Heart right ventricle (tissue), 16 donors: ENCODE results near the gene DIMT1. TPM values are rescaled to one million over a fixed set of nuclear protein-coding genes. Genes with fewer than 3 reads are reported as not detected.

ENCODE experiments used
- ATAC-seq, 8 donors: fragments of 200-7000 bp; cut with Tn5 transposase; one replicate each; pipeline ENCODE4 v1.9.1; 2020; ENCODE audit warnings: mild to moderate bottlenecking in 8 of 8, moderate library complexity in 8 of 8, moderate number of reproducible peaks in 1 of 8
- DNase-seq, 2 donors: peaks; one replicate each; pipeline ENCODE4 v3.0.0-alpha.2; 2020
- H3K27ac ChIP-seq, 10 donors: fragments of 200-600 bp; sonication (generic) in 2 of 10; one replicate each; pipeline versions ENCODE4 v1.5.0 to v1.8.0; 2020 to 2022; ENCODE audit warnings: mild to moderate bottlenecking in 3 of 10
- H3K27me3 ChIP-seq, 7 donors: fragments of 200-600 bp; one replicate each; pipeline ENCODE4 v1.8.0; 2021 to 2022; ENCODE audit warnings: mild to moderate bottlenecking in 2 of 7
- H3K36me3 ChIP-seq, 9 donors: fragments of 200-600 bp; sonication (generic) in 1 of 9; one replicate each; pipeline versions ENCODE4 v1.5.0 to v1.8.0; 2020 to 2022; ENCODE audit warnings: mild to moderate bottlenecking in 2 of 9
- H3K4me1 ChIP-seq, 9 donors: fragments of 200-600 bp; sonication (generic) in 1 of 9; one replicate each; pipeline versions ENCODE4 v1.5.0 to v1.8.0; 2020 to 2022; ENCODE audit warnings: mild to moderate bottlenecking in 4 of 9
- H3K4me3 ChIP-seq, 10 donors: fragments of 200-600 bp; sonication (generic) in 2 of 10; one replicate each; pipeline versions ENCODE4 v1.5.0 to v1.8.0; 2020 to 2022; ENCODE audit warnings: mild to moderate bottlenecking in 7 of 10, moderate library complexity in 2 of 10
- H3K9me3 ChIP-seq, 11 donors: fragments of 200-600 bp in 10 of 11; sonication (generic) in 2 of 11; one replicate each; pipeline versions ENCODE4 v1.5.0 to v1.8.0; 2013 to 2022; ENCODE audit warnings: mild to moderate bottlenecking in 2 of 11, control low read depth in 1 of 11, moderate library complexity in 1 of 11
- WGBS, 2 donors: extraction: QIAGEN DNeasy Blood & Tissue Kit; methylation state at CpG; one replicate each; pipeline ENCODE4 v1.1.7; 2013; ENCODE audit warnings: inconsistent platforms in 1 of 2; 5-methylcytosine and 5-hydroxymethylcytosine counted together
- intact Hi-C, 10 donors: fragments of 100-400 bp; cut with DNase I; formaldehyde crosslinking; loops; one replicate each; pipeline versions ENCODE4 v1.11.1 to v1.14.2; 2022
- polyA plus RNA-seq, 2 donors: library from polyadenylated mRNA; stranded (reverse); fragments of 200-250 nt; gene quantifications; one replicate each; pipeline ENCODE4 v1.2.3, GENCODE V29; 2013
- total RNA-seq, 10 donors: library from RNA; stranded (reverse); fragmentation: NEBNext Ultra II Directional in 3 of 10; extraction: Animal tissue kit (Norgen Biotek cat#: 25700) in 3 of 10; gene quantifications; one replicate each; pipeline versions ENCODE4 v1.2.1 to v1.2.4, GENCODE V29; 2021 to 2023
- TF ChIP-seq, protein P1 (sequence below), 9 donors: fragments of 200-600 bp; sonication (generic) in 2 of 9; IDR thresholded peaks; one replicate each; pipeline versions ENCODE4 v1.5.0 to v1.8.0; 2021 to 2022; ENCODE audit warnings: antibody characterized with exemption in 9 of 9, mild to moderate bottlenecking in 5 of 9, moderate library complexity in 1 of 9
- donor health status: Arrhythmogenic right ventricular cardiomyopathy.
- donor health status: ischemic (EF 13 %, LVEDD 7.1; RV severe dilation, severe dysfunction).
- donor health status: healthy with polysubstance abuse.
- donor health status: DM: no; HTN: yes; CAD: no.
- donor health status: DM: no; HTN: no; CAD: no.
- donor health status: ischemic (EF 25% LVEDD 6.9; RV normal size, moderate dysfunction).
- donor health status: ischemic (EF 25% LVEDD 5.7; RV mildly dilated, moderate dysfunction).
- donor health status: healthy.
- donor health status: DM: yes; HTN: yes; CAD: no.
- donor health status: Ischemic cardiomyopathy.
- donor health status: ischemic (EF 35%, LVEDD 5.7; RV mildly dilated, moderate dysfunction).
- donor health status: nonischemic (EF 11% LVEDD 7.7; RV severe dilation, severe dysfunction).
- donor health status: DM: yes; HTN: yes; CAD: no.
- donor health status: PGD.
- donor health status: ischemic (EF 29% LVEDD 5.4; RV normal size, mild dysfunction).
- donor health status: nonischemic (EF 23%, LVEDD 6.1; RV moderate dilation, normal function).

Gene DIMT1
- total and polyA plus RNA-seq, 12 donors, result 10.5 to 23.0 (median 18.4) TPM

- ATAC-seq (no peak), DNase-seq (no peak)
- Histone ChIP-seq H3K27me3 (no peaks in the 10 kb centered on the region), H3K27ac (no peak overlapping the region), H3K4me3 (no peak overlapping the region), H3K4me1 (no peaks in the 10 kb centered on the region), H3K36me3 (peaks cover 0 to 90% (median 20%) of the 10 kb centered on the region in 9 donors), H3K9me3 (peaks cover 0 to 12% (median 0%) of the 10 kb centered on the region in 11 donors)
- intact Hi-C loops, result no loop called here
- WGBS, 2 donors, result 94 to 99% methylated on average over 2 of the region's 2 CpGs
- TF ChIP-seq, protein P1, sequence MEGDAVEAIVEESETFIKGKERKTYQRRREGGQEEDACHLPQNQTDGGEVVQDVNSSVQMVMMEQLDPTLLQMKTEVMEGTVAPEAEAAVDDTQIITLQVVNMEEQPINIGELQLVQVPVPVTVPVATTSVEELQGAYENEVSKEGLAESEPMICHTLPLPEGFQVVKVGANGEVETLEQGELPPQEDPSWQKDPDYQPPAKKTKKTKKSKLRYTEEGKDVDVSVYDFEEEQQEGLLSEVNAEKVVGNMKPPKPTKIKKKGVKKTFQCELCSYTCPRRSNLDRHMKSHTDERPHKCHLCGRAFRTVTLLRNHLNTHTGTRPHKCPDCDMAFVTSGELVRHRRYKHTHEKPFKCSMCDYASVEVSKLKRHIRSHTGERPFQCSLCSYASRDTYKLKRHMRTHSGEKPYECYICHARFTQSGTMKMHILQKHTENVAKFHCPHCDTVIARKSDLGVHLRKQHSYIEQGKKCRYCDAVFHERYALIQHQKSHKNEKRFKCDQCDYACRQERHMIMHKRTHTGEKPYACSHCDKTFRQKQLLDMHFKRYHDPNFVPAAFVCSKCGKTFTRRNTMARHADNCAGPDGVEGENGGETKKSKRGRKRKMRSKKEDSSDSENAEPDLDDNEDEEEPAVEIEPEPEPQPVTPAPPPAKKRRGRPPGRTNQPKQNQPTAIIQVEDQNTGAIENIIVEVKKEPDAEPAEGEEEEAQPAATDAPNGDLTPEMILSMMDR (IDR thresholded peaks at IDR 0.05), result no peak
Measured at GRCh38 chr5:62369039-62369438, 34.7 kb downstream of the DIMT1 start.

GRCh38 chr5:62362701-62363100, 41.0 kb downstream of the DIMT1 start:
- no peak for ATAC-seq
- H3K27me3 ChIP-seq, result no peaks in the 10 kb centered on the region
- no peak overlapping the region for H3K4me3 ChIP-seq
- intact Hi-C loops, result no loop called here
- no peak overlapping the region for H3K27ac ChIP-seq
- 92 to 98% methylated on average over 3 of the region's 3 CpGs for WGBS, 2 donors
- H3K4me1 ChIP-seq, result no peaks in the 10 kb centered on the region
- peaks cover 0 to 99% (median 33%) of the 10 kb centered on the region in 9 donors for H3K36me3 ChIP-seq
- H3K9me3 ChIP-seq, result peaks cover 0 to 12% (median 0%) of the 10 kb centered on the region in 11 donors
- TF ChIP-seq, protein P1 (IDR thresholded peaks at IDR 0.05), result no peak
- no peak for DNase-seq

DNA sequence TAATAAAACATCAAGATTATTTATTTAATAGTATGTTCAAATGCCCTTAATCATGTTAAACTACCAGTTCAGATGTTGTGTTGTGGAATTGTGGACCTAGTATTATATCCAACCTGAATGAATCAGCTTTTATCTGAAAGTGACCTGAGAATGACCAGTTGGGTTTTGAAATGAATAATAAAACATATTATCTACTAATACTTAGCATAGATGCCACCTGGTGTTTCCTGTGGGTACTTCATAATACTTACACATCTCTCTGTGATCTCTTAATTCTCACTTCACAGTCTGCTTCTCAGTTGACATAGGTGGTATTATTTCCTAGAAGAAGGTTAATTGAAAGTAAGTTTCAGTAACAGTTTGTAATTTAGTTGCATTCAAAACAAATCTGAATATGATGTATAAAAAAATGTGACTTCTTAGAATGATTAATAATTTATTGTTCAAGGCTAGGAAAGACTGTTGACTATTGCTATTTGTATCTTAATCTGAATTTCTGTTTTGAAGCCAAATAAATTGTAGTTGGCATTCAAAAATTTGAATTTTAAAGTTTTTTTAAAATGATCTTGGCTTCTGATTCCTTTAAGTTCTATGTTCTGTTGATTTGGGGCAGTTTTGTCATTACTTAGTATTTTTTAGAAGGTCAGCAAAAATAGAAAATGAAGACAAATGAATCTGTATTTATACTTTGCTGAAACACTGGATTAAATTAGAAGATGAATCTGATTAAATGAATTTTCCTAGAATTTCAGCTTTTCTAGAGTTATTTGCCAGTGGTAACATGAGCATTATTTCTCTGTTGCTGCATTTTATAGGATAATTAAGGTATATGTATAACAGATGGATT, 49.5 kb downstream of the DIMT1 start:
- no peaks in the 10 kb centered on the region for H3K4me1 ChIP-seq
- ATAC-seq (peak in 3 of 8 donors; percentile 42 to 59 (median 59)), DNase-seq (peak in 1 of 2 donors; percentile 17)
- H3K27me3 ChIP-seq, result no peaks in the 10 kb centered on the region
- TF ChIP-seq, protein P1 (IDR thresholded peaks at IDR 0.05), result peak; percentile 48 to 74 (median 64)
- H3K9me3 ChIP-seq, result no peaks in the 10 kb centered on the region
- no peak overlapping the region for H3K4me3 ChIP-seq
- intact Hi-C loops, result loop anchor here in 8 of 10 donors (5.0 to 10.0 kb wide), 4 partner anchors 49 to 139 kb away; partner anchors contain the start of gene KIF2A (in 1 of the 8)
- peaks cover 0 to 100% (median 4%) of the 10 kb centered on the region in 9 donors for H3K36me3 ChIP-seq
- no peak overlapping the region for H3K27ac ChIP-seq

DNA sequence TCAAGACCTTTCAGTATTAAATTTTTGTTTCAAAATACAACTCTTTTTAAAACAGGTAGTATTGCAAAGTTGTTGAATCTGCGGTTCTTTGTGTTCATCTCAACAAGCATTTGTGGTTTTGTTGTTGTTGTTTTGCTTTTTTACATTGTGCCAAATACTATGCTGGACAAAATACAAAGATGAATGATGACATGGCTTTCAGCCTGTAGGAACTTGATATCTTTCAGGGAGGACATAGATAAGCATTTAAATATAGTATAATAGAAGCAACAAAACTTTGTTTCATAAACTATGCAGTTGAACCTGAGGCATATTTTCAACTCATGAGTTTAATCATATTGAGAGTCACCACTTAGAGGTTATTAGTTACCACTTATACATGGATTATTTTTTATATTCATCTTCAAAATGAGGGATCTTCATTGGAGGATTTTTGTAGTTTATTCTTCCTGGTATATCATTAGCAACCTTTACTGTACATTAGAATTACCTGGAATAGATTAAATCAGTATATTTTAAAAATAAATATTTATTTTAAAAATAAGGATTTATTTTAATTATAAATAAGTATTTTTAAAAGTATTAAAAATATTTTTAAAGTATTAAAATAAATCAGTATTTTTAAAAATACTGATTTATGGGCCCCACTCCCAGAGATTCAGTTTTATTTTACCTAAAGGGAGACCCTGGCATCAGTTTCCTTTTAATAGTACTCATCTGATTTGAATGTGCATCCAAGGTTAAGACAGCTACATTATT, 54.8 kb downstream of the DIMT1 start:
- no peak for DNase-seq
- Histone ChIP-seq H3K27me3 (no peaks in the 10 kb centered on the region), H3K4me3 (no peak overlapping the region), H3K4me1 (no peaks in the 10 kb centered on the region), H3K9me3 (no peaks in the 10 kb centered on the region), H3K36me3 (peaks cover 0 to 66% (median 4%) of the 10 kb centered on the region in 9 donors), H3K27ac (no peak overlapping the region)
- intact Hi-C loops, result loop anchor here in 2 of 10 donors (5.0 to 10.0 kb wide), 2 partner anchors 104 to 127 kb away; no protein-coding TSS in a partner anchor
- TF ChIP-seq, protein P1 (IDR thresholded peaks at IDR 0.05), result no peak
- no peak for ATAC-seq
- WGBS, 2 donors, result 99 to 100% methylated on average over 1 of the region's 1 CpG
